Stimulated activated CD4-positive, alpha-beta T cell treated with anti-CD3 and anti-CD28 coated beads, Interleukin-2, amount 100 ng/mL, for 24 hours (primary cell): ENCODE results near the gene CST7.
"Not testable (repeated sequence)": the region's sequence is repeated elsewhere in the genome, so short reads cannot be mapped to it uniquely, and the experiment has no call there.

Experiments used
- DNase-seq, 2 donors: peaks; one replicate each; pipeline ENCODE4 v3.0.0-alpha.2; 2020

CST7 gene

GRCh38 chr20:24948939-24949679, at the start of gene CST7:
CST7 (plus strand) TSS chr20:24949269; CDS start chr20:24949506, 237 bp downstream.
- peak; percentile 83 to 84 for DNase-seq

GRCh38 chr20:24906806-24907205, 42.3 kb upstream of the CST7 start:
- no peak for DNase-seq

GRCh38 chr20:24908642-24909041, 40.4 kb upstream of the CST7 start:
- DNase-seq = no peak

- DNase-seq = no peak
Measured at GRCh38 chr20:24909086-24909780, 39.8 kb upstream of the CST7 start.

- no peak for DNase-seq
Measured at GRCh38 chr20:24909861-24910260, 39.2 kb upstream of the CST7 start.

GRCh38 chr20:24910461-24910860, 38.6 kb upstream of the CST7 start:
- no peak for DNase-seq

- no peak for DNase-seq
Measured at GRCh38 chr20:24911461-24911860, 37.6 kb upstream of the CST7 start.

- DNase-seq = no peak
Measured at GRCh38 chr20:24912397-24913075, 36.5 kb upstream of the CST7 start.

- DNase-seq = no peak
Measured at GRCh38 chr20:24913076-24913628, 35.9 kb upstream of the CST7 start.

GRCh38 chr20:24914388-24915241, 34.5 kb upstream of the CST7 start:
- peak in 1 of 2 donors; percentile 4 for DNase-seq

GRCh38 chr20:24915440-24915839, 33.6 kb upstream of the CST7 start:
- peak in 1 of 2 donors; percentile 9 for DNase-seq

GRCh38 chr20:24915892-24916291, 33.2 kb upstream of the CST7 start:
- peak in 1 of 2 donors; percentile 11 for DNase-seq

- DNase-seq = peak in 1 of 2 donors; percentile 14
Measured at GRCh38 chr20:24916412-24916811, 32.7 kb upstream of the CST7 start.

- DNase-seq = peak in 1 of 2 donors; percentile 3
Measured at GRCh38 chr20:24917056-24917455, 32.0 kb upstream of the CST7 start.

GRCh38 chr20:24917797-24918578, 31.1 kb upstream of the CST7 start:
- peak; percentile 47 to 66 for DNase-seq

GRCh38 chr20:24918579-24919566, 30.2 kb upstream of the CST7 start:
- DNase-seq = no peak

GRCh38 chr20:24919665-24920064, 29.4 kb upstream of the CST7 start:
- peak in 1 of 2 donors; percentile 4 for DNase-seq

GRCh38 chr20:24920706-24921105, 28.4 kb upstream of the CST7 start:
- not testable (repeated sequence) for DNase-seq

- not testable (repeated sequence) for DNase-seq
Measured at GRCh38 chr20:24929259-24929658, 19.8 kb upstream of the CST7 start.
